Measurements from ENCODE around the gene MEX3C.

MEX3C gene

DNA sequence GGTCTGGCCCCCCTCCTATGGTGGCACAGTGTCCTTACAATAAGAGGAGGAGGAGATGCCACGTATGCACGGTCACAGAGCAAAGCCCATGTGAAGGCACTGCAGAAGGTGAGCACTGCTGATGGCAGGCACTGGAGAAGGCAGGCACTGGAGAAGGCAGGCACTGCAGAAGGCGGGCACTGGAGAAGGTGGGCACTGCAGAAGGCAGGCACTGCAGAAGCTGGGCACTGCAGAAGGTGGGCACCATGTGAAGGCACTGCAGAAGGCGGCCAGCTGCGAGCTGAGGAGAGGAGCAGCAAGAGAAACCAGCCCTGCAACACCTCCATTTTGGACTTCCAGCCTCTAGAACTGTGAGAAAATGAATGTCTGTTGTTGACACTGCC, 46.3 kb downstream of the MEX3C start:
- H3K4me3 ChIP-seq (replicated peaks; ENCODE audit: low read depth, low read length), result no peak overlapping the region
- TF ChIP-seq, protein P1, sequence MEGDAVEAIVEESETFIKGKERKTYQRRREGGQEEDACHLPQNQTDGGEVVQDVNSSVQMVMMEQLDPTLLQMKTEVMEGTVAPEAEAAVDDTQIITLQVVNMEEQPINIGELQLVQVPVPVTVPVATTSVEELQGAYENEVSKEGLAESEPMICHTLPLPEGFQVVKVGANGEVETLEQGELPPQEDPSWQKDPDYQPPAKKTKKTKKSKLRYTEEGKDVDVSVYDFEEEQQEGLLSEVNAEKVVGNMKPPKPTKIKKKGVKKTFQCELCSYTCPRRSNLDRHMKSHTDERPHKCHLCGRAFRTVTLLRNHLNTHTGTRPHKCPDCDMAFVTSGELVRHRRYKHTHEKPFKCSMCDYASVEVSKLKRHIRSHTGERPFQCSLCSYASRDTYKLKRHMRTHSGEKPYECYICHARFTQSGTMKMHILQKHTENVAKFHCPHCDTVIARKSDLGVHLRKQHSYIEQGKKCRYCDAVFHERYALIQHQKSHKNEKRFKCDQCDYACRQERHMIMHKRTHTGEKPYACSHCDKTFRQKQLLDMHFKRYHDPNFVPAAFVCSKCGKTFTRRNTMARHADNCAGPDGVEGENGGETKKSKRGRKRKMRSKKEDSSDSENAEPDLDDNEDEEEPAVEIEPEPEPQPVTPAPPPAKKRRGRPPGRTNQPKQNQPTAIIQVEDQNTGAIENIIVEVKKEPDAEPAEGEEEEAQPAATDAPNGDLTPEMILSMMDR (IDR thresholded peaks at IDR 0.05; ENCODE audit: low read depth, low read length, missing control alignments), result no peak
- DNase-seq (ENCODE audit: extremely low read depth, low read depth), result no peak

DNA sequence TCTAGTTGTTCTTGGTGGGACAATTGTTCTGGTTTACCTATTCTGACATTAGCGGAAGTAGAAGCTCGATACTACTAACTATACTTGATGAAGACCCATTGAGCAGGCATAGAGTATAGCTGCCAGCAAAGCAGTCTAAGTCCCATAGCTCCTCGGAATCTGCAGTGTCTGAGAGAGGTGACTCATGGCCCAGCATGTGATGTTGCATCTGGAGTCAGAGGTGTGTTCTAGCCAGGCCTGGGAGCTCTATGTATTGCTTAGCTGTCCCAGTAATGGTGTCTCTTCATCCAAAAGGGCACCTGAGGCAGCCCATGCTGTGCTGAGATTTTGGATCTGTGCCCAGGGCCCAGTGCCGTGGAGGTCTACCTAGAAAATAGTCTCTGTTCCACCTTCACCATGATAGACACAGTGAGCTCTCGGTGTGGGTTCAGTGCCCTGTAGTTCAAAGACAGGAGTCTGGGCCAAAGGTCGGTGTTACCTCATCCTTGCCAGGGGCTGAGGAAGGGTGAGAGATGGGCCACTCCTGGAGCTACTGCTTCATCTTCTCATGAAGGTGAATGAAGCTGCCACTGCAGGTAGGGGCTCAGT, 47.3 kb downstream of the MEX3C start:
- DNase-seq (ENCODE audit: extremely low read depth, low read depth), result peak; percentile 6
- TF ChIP-seq, protein P1 (IDR thresholded peaks at IDR 0.05; ENCODE audit: low read depth, low read length, missing control alignments), result no peak
- H3K4me3 ChIP-seq (replicated peaks; ENCODE audit: low read depth, low read length), result no peak overlapping the region

DNA sequence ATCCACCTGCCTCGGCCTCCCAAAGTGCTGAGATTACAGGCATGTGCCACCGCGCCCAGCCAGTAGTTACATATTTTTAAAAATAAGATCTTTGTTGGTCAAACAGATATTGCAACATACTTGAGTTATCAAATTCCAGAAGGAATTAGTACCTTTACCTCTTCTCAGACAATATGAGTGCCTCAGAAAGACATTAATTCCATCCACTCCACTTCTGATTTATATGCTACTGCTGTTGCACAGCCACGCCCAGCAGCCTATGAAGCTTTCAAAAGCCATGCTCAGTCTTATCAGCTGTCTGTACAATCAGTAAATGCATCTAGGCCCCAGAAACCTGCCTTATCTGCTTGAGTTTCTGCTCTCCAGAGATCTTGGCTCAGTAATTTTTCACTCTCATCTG, 47.8 kb downstream of the MEX3C start:
- TF ChIP-seq, protein P1 (IDR thresholded peaks at IDR 0.05; ENCODE audit: low read depth, low read length, missing control alignments), result no peak
- DNase-seq (ENCODE audit: extremely low read depth, low read depth), result no peak
- H3K4me3 ChIP-seq (replicated peaks; ENCODE audit: low read depth, low read length), result no peak overlapping the region

DNA sequence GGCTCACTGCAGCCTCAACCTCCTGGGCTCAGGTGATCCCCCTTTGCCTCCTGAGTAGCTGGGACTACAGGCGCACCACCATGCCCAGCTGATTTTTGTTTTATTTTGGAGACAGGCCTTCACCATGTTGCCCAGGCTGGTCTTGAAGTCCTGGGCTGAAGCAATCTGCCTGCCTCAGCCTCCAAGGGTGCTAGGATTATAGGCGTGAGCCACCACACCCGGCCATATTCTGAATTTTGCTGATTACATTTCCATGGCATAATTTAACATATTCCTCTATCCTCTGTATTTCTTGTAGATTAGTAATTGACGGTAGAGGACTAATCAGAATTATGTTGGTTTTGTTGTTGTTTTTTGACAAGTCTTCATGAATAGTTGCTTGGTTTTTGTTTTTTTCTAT, 50.6 kb downstream of the MEX3C start:
- DNase-seq (ENCODE audit: extremely low read depth, low read depth), result no peak
- no peak overlapping the region for H3K4me3 ChIP-seq (replicated peaks; ENCODE audit: low read depth, low read length)
- TF ChIP-seq, protein P1 (IDR thresholded peaks at IDR 0.05; ENCODE audit: low read depth, low read length, missing control alignments), result no peak

DNA sequence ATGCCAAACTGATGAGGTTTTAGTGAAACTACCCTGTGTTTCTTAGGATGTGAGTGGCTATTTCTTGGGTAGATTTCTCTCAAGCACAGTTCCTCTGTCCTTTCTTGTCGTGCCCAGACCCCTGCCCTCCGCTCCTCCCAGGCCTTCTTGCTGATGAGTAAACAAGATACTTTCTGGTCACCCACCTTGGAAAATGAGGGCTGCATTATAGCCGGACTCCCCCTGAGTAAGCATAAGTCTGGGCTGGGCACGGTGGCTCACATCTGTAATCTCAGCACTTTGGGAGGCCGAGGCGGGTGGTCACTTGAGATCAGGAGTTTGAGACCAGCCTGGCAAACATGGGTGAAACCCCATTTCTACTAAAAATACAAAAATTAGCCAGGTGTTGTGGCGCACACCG, 58.5 kb downstream of the MEX3C start:
- TF ChIP-seq, protein P1 (IDR thresholded peaks at IDR 0.05; ENCODE audit: low read depth, low read length, missing control alignments), result no peak
- no peak overlapping the region for H3K4me3 ChIP-seq (replicated peaks; ENCODE audit: low read depth, low read length)
- no peak for DNase-seq (ENCODE audit: extremely low read depth, low read depth)

DNA sequence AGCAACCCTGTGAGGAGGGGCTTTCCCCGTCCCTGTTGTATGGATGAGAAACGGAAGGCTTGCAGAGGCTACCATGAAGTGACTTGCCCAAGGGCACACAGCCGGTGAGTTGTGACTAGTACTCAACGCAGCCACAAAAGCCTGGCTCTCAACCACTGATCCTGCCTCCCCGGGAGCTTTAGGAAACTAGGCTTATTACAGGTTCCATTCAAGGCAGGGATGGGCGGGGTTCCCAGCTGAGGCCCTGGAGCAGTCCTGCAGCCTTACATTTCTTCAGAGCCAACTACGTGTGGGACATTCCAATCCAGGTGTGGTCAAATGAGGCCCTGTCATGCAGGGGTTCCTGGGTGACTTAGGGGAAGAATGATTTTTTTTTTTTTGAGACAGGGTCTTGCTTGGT, 59.6 kb downstream of the MEX3C start:
- no peak for DNase-seq (ENCODE audit: extremely low read depth, low read depth)
- H3K4me3 ChIP-seq (replicated peaks; ENCODE audit: low read depth, low read length), result no peak overlapping the region
- TF ChIP-seq, protein P1 (IDR thresholded peaks at IDR 0.05; ENCODE audit: low read depth, low read length, missing control alignments), result no peak
